ENCODE measurements around the gene VMP1.

DNA sequence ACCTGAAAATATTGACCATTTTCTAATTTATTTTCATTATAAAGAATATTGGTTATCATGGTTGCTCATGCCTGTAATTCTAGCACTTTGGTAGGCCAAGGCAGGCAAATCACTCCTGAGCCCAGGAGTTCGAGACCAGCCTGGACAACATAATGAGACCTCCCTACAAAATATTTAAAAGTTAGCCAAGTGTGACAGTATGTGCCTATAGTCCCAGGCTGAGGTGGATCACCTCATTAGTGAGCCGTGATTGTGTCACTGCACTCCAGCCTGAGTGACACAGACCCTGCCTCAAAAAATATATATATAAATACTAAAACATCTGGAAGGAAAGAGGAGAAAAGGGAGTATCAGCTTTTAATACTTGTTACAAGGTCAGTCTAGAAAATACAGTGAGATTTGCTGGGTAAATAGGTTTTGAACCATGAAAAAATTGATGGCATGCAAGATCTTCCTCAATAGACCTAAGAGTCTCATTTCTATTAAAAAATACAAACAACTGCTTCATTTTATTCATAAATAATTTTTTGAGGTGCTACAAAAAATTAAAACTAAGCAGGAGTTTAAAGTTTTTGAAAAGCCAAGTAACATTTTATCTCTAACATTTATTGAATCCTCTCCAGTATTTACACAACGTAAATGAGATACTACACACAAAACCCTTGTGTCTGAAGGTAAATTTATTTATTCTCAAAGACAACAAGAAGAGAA lies 137.6 kb downstream of the VMP1 start:
- TF ChIP-seq, protein P1, sequence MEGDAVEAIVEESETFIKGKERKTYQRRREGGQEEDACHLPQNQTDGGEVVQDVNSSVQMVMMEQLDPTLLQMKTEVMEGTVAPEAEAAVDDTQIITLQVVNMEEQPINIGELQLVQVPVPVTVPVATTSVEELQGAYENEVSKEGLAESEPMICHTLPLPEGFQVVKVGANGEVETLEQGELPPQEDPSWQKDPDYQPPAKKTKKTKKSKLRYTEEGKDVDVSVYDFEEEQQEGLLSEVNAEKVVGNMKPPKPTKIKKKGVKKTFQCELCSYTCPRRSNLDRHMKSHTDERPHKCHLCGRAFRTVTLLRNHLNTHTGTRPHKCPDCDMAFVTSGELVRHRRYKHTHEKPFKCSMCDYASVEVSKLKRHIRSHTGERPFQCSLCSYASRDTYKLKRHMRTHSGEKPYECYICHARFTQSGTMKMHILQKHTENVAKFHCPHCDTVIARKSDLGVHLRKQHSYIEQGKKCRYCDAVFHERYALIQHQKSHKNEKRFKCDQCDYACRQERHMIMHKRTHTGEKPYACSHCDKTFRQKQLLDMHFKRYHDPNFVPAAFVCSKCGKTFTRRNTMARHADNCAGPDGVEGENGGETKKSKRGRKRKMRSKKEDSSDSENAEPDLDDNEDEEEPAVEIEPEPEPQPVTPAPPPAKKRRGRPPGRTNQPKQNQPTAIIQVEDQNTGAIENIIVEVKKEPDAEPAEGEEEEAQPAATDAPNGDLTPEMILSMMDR (IDR thresholded peaks at IDR 0.05) = no peak
- no peak for TF ChIP-seq EZH2 (IDR thresholded peaks at IDR 0.05; ENCODE audit: borderline replicate concordance, insufficient read depth, low read depth, low read length, poor library complexity, severe bottlenecking)

Data from B cell (primary cell).